Metanephros (tissue), 2 donors: ENCODE measurements around the gene PXMP2. TPM values are rescaled to one million over a fixed set of nuclear protein-coding genes. Genes with fewer than 3 reads are reported as not detected.

ENCODE experiments used
- small RNA-seq: library from RNA; depleted of rRNA; stranded (forward); fragments of <200 nt; gene quantifications from one replicate; pipeline ENCODE3, GENCODE V24; 2014; ENCODE audit warnings: low replicate concordance
- total RNA-seq: library from RNA; depleted of rRNA; stranded (reverse); fragments of >200 nt; gene quantifications from one replicate; pipeline ENCODE4 v1.2.3, GENCODE V29; 2014

Gene PXMP2
- total RNA-seq = 58.0 TPM

GRCh38 chr12:132687211-132688164, at the start of gene PXMP2, which contains the start of gene POLE:
Gene PXMP2 (plus strand): TSS chr12:132687587. CDS start chr12:132687671, 84 bp downstream.
Gene POLE (minus strand): TSS chr12:132687342. CDS start chr12:132687315, 27 bp downstream.

GRCh38 chr12:132710405-132711079, 23.2 kb downstream of the PXMP2 start, which contains the start of gene PGAM5:
Gene PGAM5 (plus strand): TSS chr12:132710842. CDS start chr12:132710877, 35 bp downstream.

Small RNAs within 50 kb of the gene (small RNA-seq; reads per million reads assigned to genes)
- gene RNA5SP379 = not detected

Other genes with a start within 250 kb of the PXMP2 start
- gene FBRSL1, start 197.4 kb upstream of the PXMP2 start, total RNA-seq = 18.7 TPM
- gene LRCOL1, start 77.0 kb upstream of the PXMP2 start, total RNA-seq = 1.6 TPM
- gene P2RX2, start 68.8 kb upstream of the PXMP2 start, total RNA-seq = 1.5 TPM
- gene POLE, start 245 bp upstream of the PXMP2 start, total RNA-seq = 79.2 TPM
- 28.4 TPM for gene PGAM5, start 23.3 kb downstream of the PXMP2 start, total RNA-seq
- gene ANKLE2, start 74.2 kb downstream of the PXMP2 start, total RNA-seq = 47.8 TPM
- gene GOLGA3, start 141.3 kb downstream of the PXMP2 start, total RNA-seq = 44.4 TPM
- 29.7 TPM for gene CHFR, start 200.0 kb downstream of the PXMP2 start, total RNA-seq